ENCODE results near the gene MYH6.

MYH6 gene

GRCh38 chr14:23375527-23376251 lies 32.4 kb downstream of the MYH6 start:
- no peak for DNase-seq

GRCh38 chr14:23373041-23373440 lies 35.0 kb downstream of the MYH6 start:
- DNase-seq, result no peak

- no peak for DNase-seq
Observed at GRCh38 chr14:23372509-23372908, 35.6 kb downstream of the MYH6 start, which contains the start of gene IL25. TSS of gene IL25 (plus strand) at chr14:23372809.

GRCh38 chr14:23371865-23372264 lies 36.2 kb downstream of the MYH6 start:
- no peak for DNase-seq

GRCh38 chr14:23370221-23370620 lies 37.9 kb downstream of the MYH6 start:
- no peak for DNase-seq

GRCh38 chr14:23366426-23366921 lies 41.6 kb downstream of the MYH6 start:
- DNase-seq, result no peak

- no peak for DNase-seq
Observed at GRCh38 chr14:23365732-23366425, 42.2 kb downstream of the MYH6 start.

GRCh38 chr14:23365036-23365731 lies 42.9 kb downstream of the MYH6 start, which contains the start of gene EFS:
TSS of gene EFS (minus strand) at chr14:23365172. CDS start at chr14:23365025, 147 bp downstream.
- no peak for DNase-seq

GRCh38 chr14:23364164-23365035 lies 43.7 kb downstream of the MYH6 start:
- DNase-seq, result no peak

- DNase-seq, result no peak
Observed at GRCh38 chr14:23362200-23362599, 45.9 kb downstream of the MYH6 start.

GRCh38 chr14:23361763-23362162 lies 46.3 kb downstream of the MYH6 start:
- DNase-seq, result no peak

- no peak for DNase-seq
Observed at GRCh38 chr14:23361320-23361719, 46.8 kb downstream of the MYH6 start.

- no peak for DNase-seq
Observed at GRCh38 chr14:23360496-23360895, 47.6 kb downstream of the MYH6 start.

- no peak for DNase-seq
Observed at GRCh38 chr14:23359722-23360447, 48.2 kb downstream of the MYH6 start.

- no peak for DNase-seq
Observed at GRCh38 chr14:23359167-23359626, 48.9 kb downstream of the MYH6 start.

- DNase-seq, result no peak
Observed at GRCh38 chr14:23358553-23359166, 49.4 kb downstream of the MYH6 start.

- DNase-seq, result no peak
Observed at GRCh38 chr14:23358042-23358441, 50.0 kb downstream of the MYH6 start.

- DNase-seq, result no peak
Observed at GRCh38 chr14:23357261-23357660, 50.8 kb downstream of the MYH6 start.

GRCh38 chr14:23356662-23357061 lies 51.4 kb downstream of the MYH6 start:
- DNase-seq, result no peak

- no peak for DNase-seq
Observed at GRCh38 chr14:23355871-23356435, 52.1 kb downstream of the MYH6 start.

- no peak for DNase-seq
Observed at GRCh38 chr14:23354990-23355389, 53.1 kb downstream of the MYH6 start.

Measured in stimulated activated CD4-positive, alpha-beta T cell treated with anti-CD3 and anti-CD28 coated beads, Interleukin-4, amount 100 ng/mL, for 1 hour (primary cell).